ENCODE measurements around the gene NRG2. TPM values are rescaled to one million over a fixed set of nuclear protein-coding genes. Genes with fewer than 3 reads are reported as not detected.

NRG2 gene
- total and polyA plus RNA-seq, 2 donors (not counting 3 experiments of a cell fraction or from before 2014, with no cell fraction given): 0.26 to 0.42 TPM

DNA sequence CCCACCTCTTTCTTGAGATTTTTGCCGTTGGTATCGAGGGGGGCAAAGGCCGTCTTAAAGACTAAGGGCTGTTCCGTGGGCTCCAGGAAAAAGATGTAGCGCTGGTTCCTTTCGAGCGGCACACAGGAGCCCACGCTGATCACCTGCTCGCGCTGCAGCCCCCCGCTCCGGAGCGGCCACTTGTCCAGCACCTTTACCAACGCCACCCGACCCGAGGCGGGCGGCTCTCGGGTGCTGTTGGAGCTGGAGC lies 781 bp downstream of the NRG2 start:
- dilution Hi-C loops (cut with MboI; ENCODE audit: extremely low pct_ligation_motif_present, low sequenced_read_pairs) (no loop called here), intact Hi-C loops (cut with micrococcal nuclease) (loop anchor here (1.0 to 2.0 kb wide), 2 partner anchors 12 to 66 kb away; no protein-coding TSS in a partner anchor)
- H3K4me3 ChIP-seq (replicated peaks in 1 of 3; ENCODE audit: insufficient read depth in 1 of 3, low read depth in 1 of 3, low read length in 3 of 3): peak overlapping the region; percentile 23 to 54 (median 44)
- BruUV-seq (replicated peaks): no TSS peak
- FAIRE-seq: no peak
- H3K4me1 ChIP-seq (ENCODE audit: control insufficient read depth, extremely low read depth, insufficient read depth, low read length): peaks cover 27% of the 10 kb centered on the region
- TF ChIP-seq, protein P1, sequence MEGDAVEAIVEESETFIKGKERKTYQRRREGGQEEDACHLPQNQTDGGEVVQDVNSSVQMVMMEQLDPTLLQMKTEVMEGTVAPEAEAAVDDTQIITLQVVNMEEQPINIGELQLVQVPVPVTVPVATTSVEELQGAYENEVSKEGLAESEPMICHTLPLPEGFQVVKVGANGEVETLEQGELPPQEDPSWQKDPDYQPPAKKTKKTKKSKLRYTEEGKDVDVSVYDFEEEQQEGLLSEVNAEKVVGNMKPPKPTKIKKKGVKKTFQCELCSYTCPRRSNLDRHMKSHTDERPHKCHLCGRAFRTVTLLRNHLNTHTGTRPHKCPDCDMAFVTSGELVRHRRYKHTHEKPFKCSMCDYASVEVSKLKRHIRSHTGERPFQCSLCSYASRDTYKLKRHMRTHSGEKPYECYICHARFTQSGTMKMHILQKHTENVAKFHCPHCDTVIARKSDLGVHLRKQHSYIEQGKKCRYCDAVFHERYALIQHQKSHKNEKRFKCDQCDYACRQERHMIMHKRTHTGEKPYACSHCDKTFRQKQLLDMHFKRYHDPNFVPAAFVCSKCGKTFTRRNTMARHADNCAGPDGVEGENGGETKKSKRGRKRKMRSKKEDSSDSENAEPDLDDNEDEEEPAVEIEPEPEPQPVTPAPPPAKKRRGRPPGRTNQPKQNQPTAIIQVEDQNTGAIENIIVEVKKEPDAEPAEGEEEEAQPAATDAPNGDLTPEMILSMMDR (IDR thresholded peaks at IDR 0.05; ENCODE audit: extremely low read depth in 1 of 2, insufficient read depth in 1 of 2, low read depth in 1 of 2, low read length in 2 of 2): no peak
- TF ChIP-seq JUN (IDR thresholded peaks at IDR 0.05; ENCODE audit: borderline replicate concordance, insufficient read depth, insufficient read length, low read depth) (no peak), EZH2 (IDR thresholded peaks at IDR 0.05; ENCODE audit: borderline replicate concordance, low read depth, low read length, severe bottlenecking) (no peak), FOS (IDR thresholded peaks at IDR 0.05; ENCODE audit: borderline replicate concordance, insufficient read depth, low read length) (no peak), MAX (IDR thresholded peaks at IDR 0.05; ENCODE audit: insufficient read depth, insufficient read length) (no peak), GATA2 (IDR thresholded peaks at IDR 0.05; ENCODE audit: insufficient read depth, insufficient read length, low read depth, low read length) (no peak)
- H3K27me3 ChIP-seq (ENCODE audit: control insufficient read depth in 2 of 2, insufficient read depth in 2 of 2, low read length in 2 of 2): peaks cover 3 to 11% of the 10 kb centered on the region in 2 experiments
- CTCF ChIA-PET: interaction anchor here (1.0 to 4.3 kb wide), 5 partner anchors 12 to 255 kb away, joined by 4 to 36 read pairs (median 8); no protein-coding TSS in a partner anchor
- H2AFZ ChIP-seq (ENCODE audit: low read depth, low read length): peak overlapping the region; percentile 71
- H3K27ac ChIP-seq (ENCODE audit: insufficient read depth, low read depth, low read length): no peak overlapping the region
- POLR2A ChIA-PET: interaction anchor here (0.8 kb wide), 1 partner anchor 103 kb away, joined by 3 read pairs; no protein-coding TSS in a partner anchor
- H3K9me1 ChIP-seq (replicated peaks; ENCODE audit: control insufficient read depth, extremely low read depth, insufficient read depth, low read length): no peaks in the 10 kb centered on the region
- no peak overlapping the region for H3K9ac ChIP-seq (replicated peaks; ENCODE audit: extremely low read depth, insufficient read depth, low read length)
- H3K9me3 ChIP-seq (replicated peaks; ENCODE audit: control insufficient read depth, insufficient read depth, low read length): no peaks in the 10 kb centered on the region
- H3K36me3 ChIP-seq (ENCODE audit: control insufficient read depth in 2 of 2, extremely low read depth in 1 of 2, insufficient read depth in 2 of 2, low read length in 2 of 2): no peaks in the 10 kb centered on the region
- peak; percentile 41 for DNase-seq (ENCODE audit: low read depth, low spot score)
- peak overlapping the region; percentile 66 for H3K4me2 ChIP-seq (ENCODE audit: insufficient read depth, low read length)
- H4K20me1 ChIP-seq (replicated peaks; ENCODE audit: control insufficient read depth, extremely low read depth, insufficient read depth, low read length): no peaks in the 10 kb centered on the region
- no peaks in the 10 kb centered on the region for H3K79me2 ChIP-seq (ENCODE audit: control insufficient read depth, insufficient read depth, low read length)

Data from endothelial cell of umbilical vein (primary cell).